CD4-positive, alpha-beta T cell treated with Interleukin-15 for 4 hours (primary cell): ENCODE data around the gene CARMIL1.
A peak's percentile ranks its signal among the peaks of the same experiment; 100 is the strongest.

Experiments used
- DNase-seq: peaks from one replicate; pipeline ENCODE4 v3.0.0-alpha.2; 2020; ENCODE audit warnings: low spot score

The CARMIL1 gene

DNA sequence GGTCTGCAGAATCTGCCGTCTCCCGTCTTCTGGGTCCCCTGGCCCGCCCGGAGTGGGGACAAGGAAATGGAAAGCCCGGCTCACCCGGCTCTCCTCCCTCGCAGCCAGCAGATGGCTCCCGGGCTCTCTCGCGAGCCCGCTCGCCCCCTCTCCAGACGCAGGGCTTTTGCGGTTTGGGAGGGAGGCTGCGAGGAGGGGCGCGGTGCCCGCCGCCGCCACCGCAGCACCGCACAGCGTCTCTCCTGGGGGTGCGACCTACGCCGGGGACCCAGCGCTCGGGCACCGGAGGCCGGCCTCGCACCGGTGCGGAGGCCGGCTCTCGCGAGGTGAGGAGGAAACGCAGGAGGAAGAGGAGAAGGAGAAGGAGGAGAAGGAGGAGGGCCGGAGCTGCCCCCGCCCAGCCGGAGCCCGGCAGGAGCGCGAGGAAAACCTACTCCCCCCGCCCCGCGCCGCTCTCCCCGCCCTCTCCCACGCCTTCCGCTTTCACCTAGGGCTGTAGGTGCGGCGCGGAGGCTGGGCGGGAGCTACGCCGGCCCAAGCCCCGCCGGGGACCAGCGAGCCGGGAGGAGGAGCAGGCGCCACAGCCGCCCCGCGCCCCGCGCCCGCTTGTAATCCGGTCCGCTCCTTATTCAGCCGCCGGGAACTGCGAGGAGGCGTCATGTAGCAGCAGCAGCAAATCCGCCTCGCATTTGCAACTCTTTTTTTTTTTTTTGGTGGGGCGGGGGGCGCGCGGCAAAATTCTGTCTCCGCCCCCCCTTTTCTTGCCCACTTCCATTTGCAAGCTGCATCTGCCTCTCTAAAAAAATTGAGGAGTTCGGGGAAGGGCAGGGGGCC is at the start of gene CARMIL1:
Gene CARMIL1, plus strand, starts transcription at position 461 of the 834 bp plus-strand sequence. CDS start 422 bp downstream, outside the sequence.
- peak; percentile 53 for DNase-seq

DNA sequence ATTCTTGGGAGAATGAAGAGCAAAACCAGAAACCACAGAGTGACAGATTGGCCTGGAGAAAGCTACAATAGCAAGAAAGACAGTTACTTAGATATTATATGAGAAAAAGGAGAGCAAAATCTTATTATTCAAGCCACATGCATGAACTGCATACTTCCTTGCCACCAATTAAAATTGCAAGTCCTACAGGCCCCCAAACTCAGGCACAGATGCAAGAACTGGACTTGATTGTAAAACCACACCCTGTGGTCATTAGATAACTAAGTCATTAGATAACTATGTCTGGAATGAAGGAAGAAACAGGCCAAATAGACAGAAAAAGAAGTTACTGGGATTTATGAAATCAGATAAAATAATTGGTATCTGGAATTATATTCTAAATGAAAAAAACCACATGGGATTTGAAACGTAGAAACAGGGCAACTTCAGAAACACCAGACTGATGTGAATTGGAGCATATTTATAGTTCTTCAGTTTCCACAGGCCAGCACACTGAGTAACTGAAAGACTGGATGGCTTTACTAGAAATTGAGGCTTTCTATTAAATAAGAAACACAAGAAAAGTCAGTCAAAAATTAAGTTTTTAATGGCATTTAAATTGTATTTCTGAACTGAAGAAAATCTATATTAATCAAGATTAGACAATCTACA is 49.4 kb upstream of the CARMIL1 start:
- DNase-seq: no peak

DNA sequence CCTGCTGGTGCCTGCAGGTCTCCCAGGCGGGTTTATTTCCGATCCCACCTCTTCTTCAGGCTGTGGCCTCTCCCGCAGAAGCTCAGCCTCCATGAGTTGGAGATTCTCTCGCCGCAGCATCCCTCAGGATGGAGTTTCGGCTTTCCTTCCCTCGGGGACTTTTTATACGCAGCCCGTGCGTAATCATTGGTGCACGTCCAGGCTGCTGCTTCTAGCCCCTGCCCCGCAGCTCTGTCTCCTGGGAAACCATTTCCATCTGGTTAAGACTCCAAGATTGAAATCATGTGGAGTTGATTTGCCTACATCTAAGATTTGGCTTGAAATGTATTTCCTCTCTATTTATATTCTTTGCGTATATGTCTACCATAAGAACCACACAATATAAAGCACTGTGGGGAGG is 46.7 kb upstream of the CARMIL1 start:
- no peak for DNase-seq

DNA sequence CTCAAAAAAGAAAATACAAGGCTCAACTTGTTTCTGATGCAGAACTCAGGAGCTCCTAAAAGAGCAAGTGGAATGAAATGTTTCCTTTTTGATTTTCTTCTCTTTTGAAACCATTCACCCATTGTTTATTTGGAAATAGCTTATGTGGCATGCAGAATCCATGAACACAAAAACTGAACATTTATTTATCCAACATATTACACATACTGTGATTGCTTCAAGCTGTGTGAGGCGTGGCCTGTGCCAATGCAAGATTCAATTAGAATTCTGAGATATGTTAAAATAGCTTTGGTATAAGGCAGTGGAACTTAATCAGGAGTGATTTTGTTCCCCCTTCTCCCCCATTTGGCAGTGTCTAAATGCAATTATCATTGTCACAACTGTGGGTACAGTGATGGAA is 45.9 kb upstream of the CARMIL1 start:
- DNase-seq: no peak

- no peak for DNase-seq
Observed at GRCh38 chr6:25237579-25237978, 41.6 kb upstream of the CARMIL1 start.

DNA sequence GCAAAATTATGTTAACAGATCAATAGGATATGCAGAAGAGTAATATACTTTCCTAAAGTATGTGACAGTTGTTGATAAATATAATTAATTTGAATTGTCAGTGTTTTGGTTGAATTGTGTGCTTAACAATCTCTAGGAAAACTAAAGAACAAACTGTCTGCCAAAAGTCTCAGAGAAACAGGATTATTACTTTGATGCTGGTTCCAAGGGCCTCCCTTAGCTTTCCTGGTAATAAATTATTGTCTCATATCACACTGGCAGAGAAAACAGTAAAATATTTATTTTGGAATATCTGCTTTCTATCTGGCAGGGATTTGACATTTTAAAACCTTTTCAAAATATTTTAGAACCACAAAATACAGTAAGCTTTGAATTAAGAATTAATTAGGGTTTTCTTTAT is 40.1 kb upstream of the CARMIL1 start:
- no peak for DNase-seq

- no peak for DNase-seq
Observed at GRCh38 chr6:25239498-25239897, 39.7 kb upstream of the CARMIL1 start.

DNA sequence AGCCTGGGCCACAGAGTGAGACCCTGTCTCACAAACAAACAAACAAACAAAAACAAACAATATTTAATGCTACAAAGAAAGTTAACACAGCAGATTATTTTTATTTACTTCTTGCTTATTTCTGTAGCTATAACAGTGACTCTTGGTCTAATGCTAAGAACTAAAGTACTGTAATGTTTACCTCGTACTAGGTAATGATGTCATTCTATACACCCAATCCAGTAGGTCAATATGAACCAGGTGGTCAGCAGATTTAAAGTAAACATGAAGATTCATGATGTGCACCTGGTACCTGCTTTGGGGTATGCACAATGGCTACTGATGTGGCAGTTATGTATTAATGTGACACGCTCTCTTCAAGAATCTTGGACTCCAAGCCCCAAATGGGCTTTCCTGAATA is 36.6 kb upstream of the CARMIL1 start:
- no peak for DNase-seq

DNA sequence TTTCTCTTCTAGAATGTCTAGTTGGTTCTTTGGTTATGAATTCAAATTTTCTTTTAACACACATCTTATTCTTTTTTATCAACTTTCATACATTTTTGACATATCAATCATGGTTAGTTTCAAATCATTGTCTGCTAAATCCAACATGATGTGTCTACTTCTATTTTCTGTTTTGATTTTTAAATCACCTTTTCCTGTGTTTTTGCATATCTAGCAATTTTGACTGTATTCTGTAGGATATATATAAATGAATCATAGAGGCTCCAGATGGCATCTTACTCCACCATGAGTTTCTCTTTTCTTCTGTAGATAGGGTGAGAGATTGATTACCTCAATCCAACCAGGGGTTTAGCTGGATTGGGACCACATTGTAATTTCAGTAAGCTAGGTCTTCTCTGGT is 34.3 kb upstream of the CARMIL1 start:
- DNase-seq: no peak

GRCh38 chr6:25248123-25248522 is 31.1 kb upstream of the CARMIL1 start:
- DNase-seq: no peak

- DNase-seq: no peak
Observed at GRCh38 chr6:25249133-25249532, 30.0 kb upstream of the CARMIL1 start.

- DNase-seq: no peak
Observed at GRCh38 chr6:25250878-25251277, 28.3 kb upstream of the CARMIL1 start.

DNA sequence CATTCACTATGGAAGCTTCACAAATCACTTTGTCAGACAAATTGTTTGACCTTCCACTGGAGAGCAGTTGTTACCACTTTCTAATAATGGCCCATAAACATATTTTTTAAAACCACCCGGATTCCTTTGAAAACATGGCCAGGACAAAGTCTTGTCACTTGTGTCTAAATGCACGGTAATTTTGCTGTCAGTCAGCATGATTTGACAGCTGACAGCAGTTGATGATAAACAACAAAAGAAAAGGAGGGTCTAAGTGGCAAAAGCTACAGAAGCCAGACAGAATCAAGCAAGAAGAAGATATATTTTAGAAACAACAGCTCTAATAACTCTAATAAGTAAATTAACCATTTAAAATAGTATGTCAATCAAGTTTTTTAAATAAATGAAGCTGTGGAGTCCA is 27.7 kb upstream of the CARMIL1 start:
- no peak for DNase-seq

DNA sequence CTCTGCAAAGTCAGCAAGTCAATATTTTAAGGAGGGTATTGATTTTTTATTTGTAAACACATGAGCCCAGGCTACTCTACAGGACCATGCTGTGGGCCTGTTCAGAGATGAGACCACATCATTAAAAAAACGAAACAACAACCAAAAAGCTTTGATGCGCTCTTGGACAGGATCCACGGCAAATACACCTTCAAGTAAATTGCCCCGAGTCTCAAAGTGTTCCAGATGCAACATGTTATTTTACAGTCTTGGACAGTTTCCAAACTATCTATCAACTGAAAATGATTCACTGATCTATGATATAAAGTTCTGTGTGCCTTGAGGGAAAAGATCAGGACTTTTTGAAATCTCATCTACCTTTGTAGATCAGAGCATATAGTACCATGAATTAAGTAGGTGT is 25.8 kb upstream of the CARMIL1 start:
- DNase-seq: no peak

GRCh38 chr6:25254671-25255070 is 24.5 kb upstream of the CARMIL1 start:
- no peak for DNase-seq

DNA sequence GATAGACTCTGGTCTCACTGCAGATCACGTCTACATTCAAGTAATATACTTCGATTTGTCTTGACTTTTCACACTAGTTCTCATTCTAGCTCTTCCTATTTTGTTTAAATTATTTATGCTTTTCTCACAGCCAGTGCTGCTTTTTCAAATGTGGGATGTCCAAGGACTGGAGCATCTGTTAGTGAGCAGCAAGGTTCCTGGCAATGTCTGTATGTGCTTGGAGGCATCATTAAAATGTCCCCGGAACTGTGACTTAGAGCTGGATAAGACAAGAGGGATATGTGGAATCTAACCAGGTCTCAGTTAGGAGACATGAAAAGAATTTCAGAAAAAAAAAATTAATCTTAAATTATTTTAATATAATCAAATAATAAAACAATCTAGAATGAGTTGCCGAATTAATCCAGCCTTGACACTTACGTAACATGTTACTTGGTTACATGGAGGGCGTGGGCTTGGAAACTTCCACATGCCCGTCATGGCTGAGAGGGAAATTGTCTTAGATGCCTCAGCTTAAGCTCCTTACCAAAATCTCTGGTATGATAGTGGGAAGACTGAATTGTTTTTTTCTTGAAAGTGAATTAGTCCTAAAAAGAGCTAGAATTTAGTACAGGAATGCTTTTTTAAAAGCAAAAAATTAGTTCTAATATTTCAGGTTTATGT is 21.4 kb upstream of the CARMIL1 start:
- DNase-seq: no peak

DNA sequence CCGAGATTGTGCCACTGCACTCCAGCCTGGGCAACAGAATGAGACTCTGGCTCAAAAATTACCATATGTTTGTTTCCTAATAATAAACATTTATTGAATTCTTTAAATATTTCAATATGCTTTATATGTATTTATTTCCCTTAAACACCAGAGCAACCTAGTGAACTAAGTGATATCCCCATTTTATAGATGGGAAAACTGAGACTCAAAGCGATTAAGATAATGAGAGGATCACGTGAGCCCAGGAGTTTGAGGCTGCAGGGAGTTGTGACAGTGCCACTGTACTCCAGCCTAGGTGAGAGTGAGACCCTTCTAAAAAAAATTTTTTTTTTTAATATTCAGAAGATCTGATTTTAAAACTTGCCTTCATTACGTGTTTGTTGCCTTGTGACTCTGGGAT is 19.4 kb upstream of the CARMIL1 start:
- DNase-seq: no peak

DNA sequence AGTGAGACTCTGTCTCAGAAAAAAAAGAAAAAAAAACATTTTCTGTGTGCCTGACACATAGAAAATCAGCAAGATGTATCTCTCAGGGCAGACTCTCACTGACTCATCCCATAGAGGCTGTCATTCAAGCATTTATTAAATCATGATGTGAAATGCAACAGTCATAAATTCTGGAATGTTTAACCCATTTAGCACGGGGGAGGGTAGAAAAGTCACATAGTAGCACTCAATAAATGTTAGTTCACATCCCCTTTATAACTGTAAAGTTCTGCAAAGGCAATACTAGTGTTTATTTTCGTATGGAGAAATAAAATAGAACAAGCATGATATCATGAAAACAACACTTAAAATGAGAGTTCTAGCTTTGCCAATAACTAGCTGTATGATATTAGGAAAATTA is 15.5 kb upstream of the CARMIL1 start:
- DNase-seq: no peak

DNA sequence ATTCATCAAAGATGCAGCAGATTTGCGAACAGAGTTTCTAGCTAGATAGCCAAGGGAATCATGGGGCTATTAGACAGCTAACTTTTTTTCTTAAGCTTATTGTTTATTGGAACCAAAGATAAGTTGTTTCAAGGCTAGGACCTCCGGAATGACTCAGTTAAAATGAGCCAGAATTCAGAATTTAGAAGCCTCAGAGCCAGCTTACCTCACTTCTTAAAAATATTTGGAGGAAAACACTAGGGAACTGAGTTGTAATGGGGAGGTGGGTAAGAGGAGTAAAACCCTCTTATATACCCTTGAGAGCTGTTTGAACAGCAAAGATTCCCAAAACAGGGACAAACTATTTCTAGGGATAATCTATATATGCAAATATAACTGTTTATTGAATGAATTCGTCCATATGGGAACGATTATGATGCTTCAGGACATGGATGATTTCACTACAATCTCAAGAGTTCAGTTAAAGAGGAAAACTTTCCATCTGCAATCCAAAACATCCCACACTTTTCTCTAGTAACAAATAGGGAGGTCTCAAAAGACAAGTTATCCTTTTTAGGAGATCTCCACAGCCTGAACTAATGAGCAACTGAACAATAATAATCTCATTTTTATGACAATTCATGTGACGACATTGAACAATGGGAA is 12.6 kb upstream of the CARMIL1 start:
- no peak for DNase-seq

GRCh38 chr6:25267662-25268061 is 11.5 kb upstream of the CARMIL1 start:
- no peak for DNase-seq

- DNase-seq: no peak
Observed at GRCh38 chr6:25270559-25270958, 8.6 kb upstream of the CARMIL1 start.

DNA sequence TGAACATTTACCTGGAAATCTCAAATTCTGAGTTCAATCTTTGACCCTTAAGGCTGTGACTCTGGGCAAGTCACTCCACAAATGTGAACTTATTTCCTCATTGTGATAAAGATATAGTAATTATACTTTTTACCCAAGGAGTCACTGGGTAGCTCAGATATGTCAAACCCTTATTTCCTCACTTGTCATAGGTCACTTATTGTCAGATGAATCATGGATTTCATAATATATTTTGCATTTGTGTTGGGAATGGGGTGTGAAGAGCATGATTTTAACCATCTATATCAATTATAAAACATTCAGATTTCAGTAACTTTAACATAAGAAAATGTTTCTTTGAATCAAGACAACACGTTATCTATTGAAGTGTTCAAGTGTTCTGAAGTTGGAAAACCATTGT is 3.7 kb upstream of the CARMIL1 start:
- no peak for DNase-seq

- DNase-seq: no peak
Observed at GRCh38 chr6:25277386-25277785, 1.8 kb upstream of the CARMIL1 start.
